K562 (cell line): ENCODE measurements around the gene TMEM150C. TPM values are rescaled to one million over a fixed set of nuclear protein-coding genes. Genes with fewer than 3 reads are reported as not detected.

Experiments used
- ATAC-seq: fragments of 200-7000 bp; cut with Tn5 transposase; 3 replicates; pipeline ENCODE4 v1.9.1; 2020; ENCODE audit warnings: moderate library complexity
- BruUV-seq: library from RNA; stranded (reverse); fragments of 400-500 nt; replicated peaks from 2 replicates; lab custom pipeline; 2021; lab: Mats Ljungman, UMichigan
- CTCF ChIA-PET: fragments of 300-600 bp; formaldehyde crosslinking; extraction: SDS; loops from one replicate; lab custom pipeline; 2021; ENCODE audit warnings: low intra/inter-chr PET ratio; lab: Yijun Ruan, JAX
- POLR2A ChIA-PET: fragments of 300-600, 350-650 bp; sonication (Branson Sonifier 250); formaldehyde crosslinking; extraction: SDS; loops from one replicate; lab custom pipeline; 2021; ENCODE audit warnings: antibody characterized with exemption, inconsistent platforms; lab: Yijun Ruan, JAX
- DNase-seq, 4 experiments: peaks; one replicate each; pipeline versions ENCODE4 v3.0.0 to v3.0.0-alpha.2; 2011 to 2018; ENCODE audit warnings: low spot score in 3 of 4, mixed read lengths in 3 of 4; ENCODE audit errors: extremely low read depth in 1 of 4
- FAIRE-seq: peaks from 2 replicates; lab custom pipeline; 2011; peaks lifted over from hg19 to GRCh38; lab: Jason Lieb, UNC
- H2AFZ ChIP-seq: 2 replicates; pipeline ENCODE4 v1.6.0; 2011; ENCODE audit warnings: low read depth, low read length, control low read depth, inconsistent platforms
- H3K27ac ChIP-seq: fragments of 200-600 bp; 3 replicates; pipeline ENCODE4 v1.8.0; 2011; ENCODE audit warnings: low read depth, mild to moderate bottlenecking, control low read depth, inconsistent platforms, low read length, moderate library complexity, mixed read lengths; ENCODE audit errors: extremely low read depth
- H3K27me3 ChIP-seq, 2 experiments: fragments of 300-600 bp in 1 of 2; 2 replicates in 1 of 2; 3 replicates in 1 of 2; pipeline versions ENCODE4 v1.6.0 to v1.8.0; 2011; ENCODE audit warnings: inconsistent platforms in 2 of 2, low read length in 2 of 2, mild to moderate bottlenecking in 1 of 2, mixed read lengths in 1 of 2, moderate library complexity in 1 of 2; ENCODE audit not compliant: control insufficient read depth in 2 of 2, insufficient read depth in 2 of 2
- H3K36me3 ChIP-seq: fragments of 300-600 bp; 3 replicates; pipeline ENCODE4 v1.8.0; 2011; ENCODE audit warnings: mild to moderate bottlenecking, low read length, inconsistent platforms; ENCODE audit not compliant: control insufficient read depth, insufficient read depth
- H3K4me1 ChIP-seq, 2 experiments: fragments of 200-600 bp in 1 of 2; replicated peaks in 1 of 2; 2 replicates in 1 of 2; 3 replicates in 1 of 2; pipeline versions ENCODE4 v1.5.1 to v1.8.0; 2011; ENCODE audit warnings: inconsistent platforms in 2 of 2, low read length in 2 of 2, mild to moderate bottlenecking in 1 of 2, mixed read lengths in 1 of 2, moderate library complexity in 1 of 2; ENCODE audit not compliant: control insufficient read depth in 2 of 2, insufficient read depth in 2 of 2
- H3K4me2 ChIP-seq: 2 replicates; pipeline ENCODE4 v1.6.1; 2011; ENCODE audit warnings: low read length, control low read depth, inconsistent platforms, mixed read lengths; ENCODE audit not compliant: insufficient read depth
- H3K4me3 ChIP-seq: fragments of 200-600 bp; sonication (generic), shearing (Covaris generic); 2 replicates; pipeline ENCODE4 v1.5.1; 2016; ENCODE audit warnings: control low read depth, inconsistent platforms
- H3K79me2 ChIP-seq: fragments of 200-600 bp; 3 replicates; pipeline ENCODE4 v1.8.0; 2011; ENCODE audit warnings: low read length, inconsistent platforms; ENCODE audit not compliant: control insufficient read depth, insufficient read depth
- H3K9ac ChIP-seq, 2 experiments: 2 replicates each; pipeline versions ENCODE4 v1.6.0 to v1.6.1; 2011; ENCODE audit warnings: low read depth in 2 of 2, low read length in 2 of 2, control low read depth in 1 of 2, inconsistent platforms in 1 of 2, mild to moderate bottlenecking in 1 of 2, mixed read lengths in 1 of 2; ENCODE audit not compliant: insufficient read depth in 1 of 2
- H3K9me1 ChIP-seq: one replicate; pipeline ENCODE4 v1.6.0; 2011; ENCODE audit warnings: inconsistent platforms, mild to moderate bottlenecking, low read length, moderate library complexity; ENCODE audit not compliant: control insufficient read depth, insufficient read depth
- H3K9me3 ChIP-seq: replicated peaks from 2 replicates; pipeline ENCODE4 v1.5.1; 2011; ENCODE audit warnings: low read depth, low read length, inconsistent platforms; ENCODE audit not compliant: control insufficient read depth, insufficient read depth
- H4K20me1 ChIP-seq: replicated peaks from 2 replicates; pipeline ENCODE4 v1.6.1; 2011; ENCODE audit warnings: low read length, inconsistent platforms, mixed read lengths; ENCODE audit not compliant: control insufficient read depth, insufficient read depth
- DMBX1 ChIP-seq: fragments of 250-450 bp; sonication (Bioruptor Pico); IDR thresholded peaks from 2 replicates; pipeline ENCODE4 v1.8.0; 2022; ENCODE audit warnings: inconsistent platforms, mild to moderate bottlenecking, moderate library complexity, borderline replicate concordance
- EWSR1 ChIP-seq: fragments of 450-650 bp; IDR thresholded peaks from 2 replicates; pipeline ENCODE4 v1.6.1; 2018; ENCODE audit warnings: borderline replicate concordance, mild to moderate bottlenecking, low read depth, moderate library complexity; ENCODE audit not compliant: partially characterized antibody
- KAT8 ChIP-seq: fragments of 450-650 bp; IDR thresholded peaks from 2 replicates; pipeline ENCODE4 v1.6.1; 2016; ENCODE audit warnings: low read depth, mild to moderate bottlenecking
- MAFG ChIP-seq: fragments of 450-650 bp; conservative IDR thresholded peaks from 2 replicates; pipeline ENCODE4 v1.6.1; 2016; ENCODE audit warnings: missing genetic modification characterization, missing compliant biosample characterization
- NR2C1 ChIP-seq, 2 experiments: fragments of 450-650 bp; IDR thresholded peaks; 2 replicates each; pipeline ENCODE4 v1.6.1; 2017; ENCODE audit warnings: mild to moderate bottlenecking in 2 of 2, antibody characterized with exemption in 1 of 2, inconsistent platforms in 1 of 2, missing compliant biosample characterization in 1 of 2, missing genetic modification characterization in 1 of 2
- RAD21 ChIP-seq, 2 experiments: fragments of 250-450 bp in 1 of 2; fragments of 450-650 bp in 1 of 2; sonication (Bioruptor Pico) in 1 of 2; formaldehyde crosslinking in 1 of 2; IDR thresholded peaks in 1 of 2; conservative IDR thresholded peaks in 1 of 2; 2 replicates each; pipeline versions ENCODE4 v1.4.0 to v1.8.0; 2020 to 2022; ENCODE audit warnings: mild to moderate bottlenecking in 2 of 2, moderate library complexity in 1 of 2
- SP2 ChIP-seq: IDR thresholded peaks from 2 replicates; pipeline ENCODE4 v1.6.1; 2011; ENCODE audit warnings: mild to moderate bottlenecking, low read depth, low read length, moderate library complexity; ENCODE audit not compliant: poor library complexity, severe bottlenecking; ENCODE audit errors: extremely low read depth
- SRSF7 ChIP-seq: fragments of 200-400 bp; formaldehyde crosslinking; optimal IDR thresholded peaks from 2 replicates; pipeline ENCODE3; 2017; ENCODE audit warnings: mild to moderate bottlenecking, low read depth, low read length
- STAT5A ChIP-seq: IDR thresholded peaks from 2 replicates; pipeline ENCODE4 v1.6.1; 2012; ENCODE audit warnings: low read length, inconsistent platforms, borderline replicate concordance
- ZNF184 ChIP-seq: sonication (generic); formaldehyde crosslinking; IDR thresholded peaks from 2 replicates; pipeline ENCODE4 v1.5.0; 2020; ENCODE audit warnings: missing genetic modification reagents
- ZNF445 ChIP-seq: fragments of 250-450 bp; sonication (Bioruptor Pico); IDR thresholded peaks from 2 replicates; pipeline ENCODE4 v1.4.0; 2020; ENCODE audit warnings: low read depth, mild to moderate bottlenecking, moderate library complexity
- ZNF780A ChIP-seq: fragments of 250-450 bp; sonication (Bioruptor Pico); IDR thresholded peaks from 2 replicates; pipeline ENCODE4 v1.5.0; 2021; ENCODE audit warnings: mild to moderate bottlenecking
- WGBS: fragments of 100-300 bp; shearing (Covaris generic); methylation state at CpG from one replicate; pipeline ENCODE4 v1.1.6; 2016; ENCODE audit warnings: low coverage, mixed read lengths; ENCODE audit not compliant: insufficient coverage; ENCODE audit errors: missing lambda C conversion rate; 5-methylcytosine and 5-hydroxymethylcytosine counted together
- in situ Hi-C: fragments of 300-500 bp; cut with MboI; formaldehyde crosslinking; loops from 4 replicates; pipeline ENCODE4 v1.15.0; 2018; ENCODE audit warnings: inconsistent platforms, mixed read lengths
- intact Hi-C: fragments of 100-400 bp; cut with micrococcal nuclease; formaldehyde crosslinking; loops from 2 replicates; pipeline ENCODE4 v1.14.2; 2022
- polyA plus RNA-seq, 8 experiments: library from polyadenylated mRNA; depleted of rRNA in 4 of 8; stranded (reverse) in 5 of 8; unstranded in 3 of 8; fragments of >200 nt; fragmentation: Nextera tagmentation in 2 of 8; fragmentation: Illumina TruSeq in 1 of 8; extraction: Ambion mirVana in 2 of 8; extraction: Trizol in 1 of 8; gene quantifications; 2 replicates each; pipeline versions ENCODE4 v1.2.1 to v1.2.3, GENCODE V29; 2011 to 2014; ENCODE audit warnings: inconsistent platforms in 1 of 8, missing spikeins in 1 of 8
- total RNA-seq, 7 experiments: library from RNA; depleted of rRNA in 6 of 7; stranded (reverse); fragments of >200 nt in 6 of 7; fragmentation: Illumina TruSeq in 2 of 7; extraction: Trizol in 2 of 7; gene quantifications; 2 replicates each; pipeline versions ENCODE4 v1.2.1 to v1.2.3, GENCODE V29; 2011 to 2021; ENCODE audit warnings: low replicate concordance in 1 of 7
- TF ChIP-seq, protein P1 (sequence below): fragments of 250-450 bp; sonication (Bioruptor Pico); IDR thresholded peaks from 2 replicates; pipeline ENCODE4 v1.4.0; 2020; ENCODE audit warnings: mild to moderate bottlenecking, moderate library complexity
- TF ChIP-seq, protein P2 (sequence below): fragments of 450-650 bp; IDR thresholded peaks from 2 replicates; pipeline ENCODE4 v1.6.1; 2016; ENCODE audit warnings: antibody characterized with exemption
- TF ChIP-seq, protein P3 (sequence below), 2 experiments: fragments of 450-650 bp; conservative IDR thresholded peaks; 2 replicates each; pipeline ENCODE4 v1.6.1; 2017; ENCODE audit warnings: mild to moderate bottlenecking in 2 of 2, moderate library complexity in 2 of 2

The TMEM150C gene
- total and polyA plus RNA-seq, 9 of the 15 experiments (the other 6 are each of a cell fraction or from before 2014, with no cell fraction given): 0.07 TPM; not detected in 8

DNA sequence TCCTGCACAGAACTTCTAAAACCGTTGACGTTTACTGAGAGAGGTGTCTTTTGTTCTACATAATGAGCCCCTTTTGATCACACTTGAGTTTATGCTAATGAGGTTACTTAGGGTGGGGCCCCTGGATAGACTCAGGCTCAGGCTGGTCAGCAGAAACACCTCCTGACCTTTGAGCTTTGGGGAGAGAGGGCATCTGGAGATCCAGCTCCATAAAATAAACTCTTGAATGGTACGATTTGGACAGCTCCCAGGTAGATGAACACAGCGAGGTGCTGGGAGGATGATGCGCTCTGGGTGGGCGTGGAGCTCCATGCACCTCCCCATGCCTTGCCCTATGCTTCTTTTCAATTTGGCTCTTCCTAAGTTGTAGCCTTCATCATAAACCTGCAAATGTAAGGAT is 79.4 kb downstream of the TMEM150C start (continued):
- TF ChIP-seq, protein P1, sequence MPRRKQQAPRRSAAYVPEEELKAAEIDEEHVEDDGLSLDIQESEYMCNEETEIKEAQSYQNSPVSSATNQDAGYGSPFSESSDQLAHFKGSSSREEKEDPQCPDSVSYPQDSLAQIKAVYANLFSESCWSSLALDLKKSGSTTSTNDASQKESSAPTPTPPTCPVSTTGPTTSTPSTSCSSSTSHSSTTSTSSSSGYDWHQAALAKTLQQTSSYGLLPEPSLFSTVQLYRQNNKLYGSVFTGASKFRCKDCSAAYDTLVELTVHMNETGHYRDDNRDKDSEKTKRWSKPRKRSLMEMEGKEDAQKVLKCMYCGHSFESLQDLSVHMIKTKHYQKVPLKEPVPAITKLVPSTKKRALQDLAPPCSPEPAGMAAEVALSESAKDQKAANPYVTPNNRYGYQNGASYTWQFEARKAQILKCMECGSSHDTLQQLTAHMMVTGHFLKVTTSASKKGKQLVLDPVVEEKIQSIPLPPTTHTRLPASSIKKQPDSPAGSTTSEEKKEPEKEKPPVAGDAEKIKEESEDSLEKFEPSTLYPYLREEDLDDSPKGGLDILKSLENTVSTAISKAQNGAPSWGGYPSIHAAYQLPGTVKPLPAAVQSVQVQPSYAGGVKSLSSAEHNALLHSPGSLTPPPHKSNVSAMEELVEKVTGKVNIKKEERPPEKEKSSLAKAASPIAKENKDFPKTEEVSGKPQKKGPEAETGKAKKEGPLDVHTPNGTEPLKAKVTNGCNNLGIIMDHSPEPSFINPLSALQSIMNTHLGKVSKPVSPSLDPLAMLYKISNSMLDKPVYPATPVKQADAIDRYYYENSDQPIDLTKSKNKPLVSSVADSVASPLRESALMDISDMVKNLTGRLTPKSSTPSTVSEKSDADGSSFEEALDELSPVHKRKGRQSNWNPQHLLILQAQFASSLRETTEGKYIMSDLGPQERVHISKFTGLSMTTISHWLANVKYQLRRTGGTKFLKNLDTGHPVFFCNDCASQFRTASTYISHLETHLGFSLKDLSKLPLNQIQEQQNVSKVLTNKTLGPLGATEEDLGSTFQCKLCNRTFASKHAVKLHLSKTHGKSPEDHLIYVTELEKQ (CRISPR knock-in tag): no peak
- TF ChIP-seq SP2: no peak
- TF ChIP-seq RAD21 (CRISPR knock-in tag; conservative IDR thresholded peaks at IDR 0.05 in 1 of 2, IDR thresholded peaks at IDR 0.05 in 1 of 2): no peak
- TF ChIP-seq KAT8: no peak
- TF ChIP-seq DMBX1 (CRISPR knock-in tag): no peak
- TF ChIP-seq, all 486 proteins: peak for 0

DNA sequence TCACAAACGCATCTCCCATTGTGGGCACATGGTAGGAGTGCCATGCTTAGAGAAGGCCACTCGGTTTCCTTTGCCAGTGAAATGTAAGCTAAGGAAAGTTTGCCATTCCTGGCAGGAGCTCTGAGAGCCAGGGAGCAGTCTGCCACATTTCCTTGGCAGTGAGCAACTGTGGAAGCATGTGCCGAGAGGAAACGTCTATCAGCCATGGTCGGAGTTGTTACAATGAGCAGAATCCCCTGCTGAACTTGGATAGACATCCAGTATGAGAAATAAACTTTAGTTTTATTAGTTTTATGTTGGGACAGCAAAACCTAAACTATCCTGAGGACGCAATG is 80.3 kb downstream of the TMEM150C start:
- intact Hi-C loops: no loop called here
- CTCF ChIA-PET: no interaction called here
- FAIRE-seq: no peak
- TF ChIP-seq ZNF780A (no peak), STAT5A (no peak), ZNF184 (no peak), ZNF445 (no peak), NR2C1 (IDR thresholded peaks at IDR 0.05) (no peak), NR2C1 (tag; IDR thresholded peaks at IDR 0.05) (no peak), MAFG (tag) (no peak), SRSF7 (no peak), EWSR1 (no peak)
- TF ChIP-seq, protein P2, sequence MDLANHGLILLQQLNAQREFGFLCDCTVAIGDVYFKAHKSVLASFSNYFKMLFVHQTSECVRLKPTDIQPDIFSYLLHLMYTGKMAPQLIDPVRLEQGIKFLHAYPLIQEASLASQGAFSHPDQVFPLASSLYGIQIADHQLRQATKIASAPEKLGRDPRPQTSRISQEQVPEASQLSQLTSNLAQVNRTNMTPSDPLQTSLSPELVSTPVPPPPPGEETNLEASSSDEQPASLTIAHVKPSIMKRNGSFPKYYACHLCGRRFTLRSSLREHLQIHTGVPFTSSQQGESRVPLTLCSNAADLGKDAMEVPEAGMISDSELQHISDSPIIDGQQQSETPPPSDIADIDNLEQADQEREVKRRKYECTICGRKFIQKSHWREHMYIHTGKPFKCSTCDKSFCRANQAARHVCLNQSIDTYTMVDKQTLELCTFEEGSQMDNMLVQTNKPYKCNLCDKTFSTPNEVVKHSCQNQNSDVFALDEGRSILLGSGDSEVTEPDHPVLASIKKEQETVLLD: no peak
- TF ChIP-seq, protein P3, sequence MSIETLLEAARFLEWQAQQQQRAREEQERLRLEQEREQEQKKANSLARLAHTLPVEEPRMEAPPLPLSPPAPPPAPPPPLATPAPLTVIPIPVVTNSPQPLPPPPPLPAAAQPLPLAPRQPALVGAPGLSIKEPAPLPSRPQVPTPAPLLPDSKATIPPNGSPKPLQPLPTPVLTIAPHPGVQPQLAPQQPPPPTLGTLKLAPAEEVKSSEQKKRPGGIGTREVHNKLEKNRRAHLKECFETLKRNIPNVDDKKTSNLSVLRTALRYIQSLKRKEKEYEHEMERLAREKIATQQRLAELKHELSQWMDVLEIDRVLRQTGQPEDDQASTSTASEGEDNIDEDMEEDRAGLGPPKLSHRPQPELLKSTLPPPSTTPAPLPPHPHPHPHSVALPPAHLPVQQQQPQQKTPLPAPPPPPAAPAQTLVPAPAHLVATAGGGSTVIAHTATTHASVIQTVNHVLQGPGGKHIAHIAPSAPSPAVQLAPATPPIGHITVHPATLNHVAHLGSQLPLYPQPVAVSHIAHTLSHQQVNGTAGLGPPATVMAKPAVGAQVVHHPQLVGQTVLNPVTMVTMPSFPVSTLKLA (conservative IDR thresholded peaks at IDR 0.05): no peak

More for the DNA sequence above, 80.3 kb downstream of the TMEM150C start:
- Histone ChIP-seq H4K20me1 (no peaks in the 10 kb centered on the region), H3K4me1 (no peaks in the 10 kb centered on the region; a peak in 1 of 5 replicates), H3K9me1 (no peaks in the 10 kb centered on the region), H3K9me3 (no peaks in the 10 kb centered on the region), H3K79me2 (no peaks in the 10 kb centered on the region), H3K9ac (no peak overlapping the region), H3K4me3 (no peak overlapping the region), H2AFZ (no peak overlapping the region), H3K4me2 (no peak overlapping the region), H3K27me3 (peaks cover 29 to 49% of the 10 kb centered on the region in 2 experiments), H3K27ac (no peak overlapping the region), H3K36me3 (no peaks in the 10 kb centered on the region)
- POLR2A ChIA-PET: no interaction called here
- 2% methylated on average over 6 of the region's 6 CpGs for WGBS
- DNase-seq (no peak), ATAC-seq (no peak)
- no TSS peak for BruUV-seq
- in situ Hi-C loops: no loop called here
